ENCODE measurements around the gene ADIPOR1.

GRCh38 chr1:202958544-202959275 is 598 bp upstream of the ADIPOR1 start:
- TF ChIP-seq POLR2A (IDR thresholded peaks at IDR 0.05) (no peak), CTCF (IDR thresholded peaks at IDR 0.05) (no peak)

Data from uterus (tissue), 2 donors.